WI38 (cell line): Measurements from ENCODE around the gene TSPO.

Source experiments
- H3K4me3 ChIP-seq: 2 replicates; pipeline ENCODE4 v1.5.1; 2011; ENCODE audit warnings: low read depth, mild to moderate bottlenecking, control low read depth, low read length
- CTCF ChIP-seq: IDR thresholded peaks from 2 replicates; pipeline ENCODE4 v1.5.1; 2012; ENCODE audit warnings: low read depth, mild to moderate bottlenecking, control low read depth, low read length

TSPO gene

GRCh38 chr22:43200555-43200954 is 49.2 kb downstream of the TSPO start:
- TF ChIP-seq CTCF = no peak

GRCh38 chr22:43201486-43202219 is 50.3 kb downstream of the TSPO start:
- no peak overlapping the region for H3K4me3 ChIP-seq
- no peak for TF ChIP-seq CTCF

More at GRCh38 chr22:43200555-43200954, 49.2 kb downstream of the TSPO start:
- H3K4me3 ChIP-seq = no peak overlapping the region

GRCh38 chr22:43202326-43202725 is 51.0 kb downstream of the TSPO start:
- no peak for TF ChIP-seq CTCF
- no peak overlapping the region for H3K4me3 ChIP-seq

GRCh38 chr22:43202756-43203410 is 51.5 kb downstream of the TSPO start:
- no peak for TF ChIP-seq CTCF
- H3K4me3 ChIP-seq = no peak overlapping the region

GRCh38 chr22:43203471-43203981 is 52.2 kb downstream of the TSPO start:
- no peak for TF ChIP-seq CTCF
- H3K4me3 ChIP-seq = no peak overlapping the region

- no peak overlapping the region for H3K4me3 ChIP-seq
- no peak for TF ChIP-seq CTCF
Measured at GRCh38 chr22:43205261-43205691, 53.9 kb downstream of the TSPO start.
